SK-N-MC (cell line): Measurements from ENCODE around the gene CHEK1.
"Not testable (repeated sequence)": the region's sequence is repeated elsewhere in the genome, so short reads cannot be mapped to it uniquely, and the experiment has no call there.

Experiments
- DNase-seq: peaks from one replicate; pipeline ENCODE4 v3.0.0-alpha.2; 2011; ENCODE audit warnings: low read depth, low spot score
- H3K27ac ChIP-seq: fragments of 200-600 bp; sonication (generic); 2 replicates; pipeline ENCODE4 v1.5.1; 2016; ENCODE audit warnings: mixed run types
- H3K36me3 ChIP-seq: fragments of 200-600 bp; sonication (generic); 2 replicates; pipeline ENCODE4 v1.6.1; 2017; ENCODE audit warnings: antibody characterized with exemption, low read length, mixed read lengths; ENCODE audit not compliant: insufficient read depth
- H3K4me3 ChIP-seq: fragments of 200-600 bp; sonication (generic); 2 replicates; pipeline ENCODE4 v1.5.1; 2016
- H3K9ac ChIP-seq: fragments of 200-600 bp; sonication (generic); 2 replicates; pipeline ENCODE4 v1.8.0; 2017; ENCODE audit warnings: mixed run types, mixed read lengths; ENCODE audit not compliant: insufficient read length
- H3K9me3 ChIP-seq: fragments of 200-600 bp; sonication (generic); 2 replicates; pipeline ENCODE4 v1.6.1; 2017; ENCODE audit warnings: low read depth, mild to moderate bottlenecking, antibody characterized with exemption, low read length, moderate library complexity, mixed read lengths
- EZH2 ChIP-seq: fragments of 200-600 bp; sonication (generic); IDR thresholded peaks from one replicate; pipeline ENCODE4 v1.6.1; 2017; ENCODE audit warnings: antibody characterized with exemption
- FOXP2 ChIP-seq: optimal IDR thresholded peaks from 2 replicates; pipeline ENCODE3; 2011; ENCODE audit warnings: mild to moderate bottlenecking, moderate library complexity; ENCODE audit not compliant: insufficient read depth; ENCODE audit errors: extremely low read length, control extremely low read depth
- POLR2AphosphoS5 ChIP-seq: IDR thresholded peaks from 2 replicates; pipeline ENCODE4 v1.6.1; 2012; ENCODE audit warnings: mild to moderate bottlenecking, low read depth, low read length, borderline replicate concordance

CHEK1 gene

DNA sequence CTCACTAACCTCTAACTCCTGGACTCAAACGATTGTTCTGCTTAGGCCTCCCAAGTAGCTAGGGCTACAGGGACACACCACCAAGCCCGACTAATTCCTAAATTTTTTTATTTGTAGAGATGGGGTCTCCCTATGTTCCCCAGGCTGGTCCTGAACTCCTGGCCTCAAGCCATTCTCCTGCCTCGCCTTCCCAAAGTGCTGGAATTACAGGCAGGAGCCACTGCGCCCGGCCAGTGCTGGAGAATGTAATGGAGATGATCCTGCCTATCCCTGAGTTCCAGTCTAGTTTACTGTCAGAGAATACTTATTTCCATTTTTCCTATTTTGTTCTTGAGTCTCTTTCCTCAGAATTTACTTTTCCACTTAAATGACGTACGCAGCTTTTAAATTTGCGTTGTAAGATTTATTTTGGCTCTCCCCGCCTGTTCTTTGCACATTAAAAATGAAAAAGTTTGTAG, at the start of gene CHEK1:
Gene CHEK1, plus strand, starts transcription at position 408 of the 458 bp plus-strand sequence. CDS start 1,606 bp downstream, outside the sequence.
- Histone ChIP-seq H3K36me3 (peaks cover 45% of the 10 kb centered on the region), H3K9me3 (no peaks in the 10 kb centered on the region), H3K9ac (peak within 1 kb of the TSS; percentile 88), H3K27ac (peak within 1 kb of the TSS; percentile 92), H3K4me3 (peak within 1 kb of the TSS; percentile 96)
- TF ChIP-seq POLR2AphosphoS5 (no peak), FOXP2 (no peak), EZH2 (no peak)
- DNase-seq = no peak

DNA sequence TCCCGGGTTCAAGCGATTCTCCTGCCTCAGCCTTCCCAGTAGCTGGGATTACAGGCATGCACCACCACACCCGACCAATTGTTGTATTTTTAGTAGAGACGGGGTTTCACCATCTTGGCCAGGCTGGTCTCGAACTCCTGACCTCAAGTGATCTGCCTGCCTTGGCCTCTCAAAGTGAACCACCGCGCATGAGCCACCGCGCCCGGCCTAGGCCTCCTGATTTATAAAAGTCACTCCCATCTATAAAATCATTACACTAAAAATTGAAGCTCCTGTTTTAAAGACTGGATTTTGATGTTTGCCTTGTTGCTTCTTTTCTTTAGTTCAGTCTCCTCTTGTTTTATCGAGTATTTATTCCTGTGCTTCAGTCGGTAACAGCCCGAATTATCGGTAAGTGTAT, 47.8 kb upstream of the CHEK1 start:
- H3K4me3 ChIP-seq, H3K9me3 ChIP-seq, H3K9ac ChIP-seq, H3K27ac ChIP-seq, DNase-seq: not testable (repeated sequence)
- H3K36me3 ChIP-seq = peaks cover 91% of the 10 kb centered on the region

DNA sequence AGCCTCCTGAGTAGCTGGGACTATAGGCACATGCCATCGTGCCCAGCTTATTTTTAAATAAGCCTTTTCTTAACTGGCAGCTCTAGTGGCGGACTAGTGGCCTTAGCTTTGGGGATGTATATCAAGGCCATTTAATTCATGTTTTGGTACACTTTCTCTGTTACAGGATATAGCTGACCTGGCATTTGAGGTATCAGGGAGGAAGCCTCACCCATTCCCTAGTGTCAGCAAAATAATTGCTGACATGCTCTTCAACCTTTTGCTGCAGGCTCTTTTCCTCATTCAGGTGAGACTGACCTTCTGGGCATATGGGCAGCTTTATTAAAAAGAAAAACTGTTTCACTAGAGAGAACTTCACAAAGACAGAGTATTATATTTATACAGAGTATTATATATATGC, 46.2 kb upstream of the CHEK1 start:
- H3K36me3 ChIP-seq = peaks cover 92% of the 10 kb centered on the region
- H3K9ac ChIP-seq = no peak overlapping the region
- no peak for TF ChIP-seq POLR2AphosphoS5
- no peak for TF ChIP-seq EZH2
- no peak for TF ChIP-seq FOXP2

DNA sequence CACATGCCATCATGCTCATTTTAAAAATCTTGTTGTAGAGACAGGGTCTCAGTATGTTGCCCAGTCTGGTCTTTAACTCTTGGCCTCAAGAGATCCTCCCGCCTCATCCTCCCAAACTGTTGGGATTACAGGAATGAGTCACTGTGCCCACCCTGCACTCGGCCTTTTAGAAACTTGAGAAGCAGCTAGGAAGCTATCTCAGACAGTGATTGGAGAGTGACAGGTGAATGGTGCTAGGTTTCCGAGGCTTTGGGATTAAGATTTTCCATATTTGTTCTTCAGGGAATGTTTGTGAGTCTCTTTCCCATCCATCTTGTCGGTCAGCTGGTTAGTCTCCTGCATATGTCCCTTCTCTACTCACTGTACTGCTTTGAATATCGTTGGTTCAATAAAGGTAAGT, 45.2 kb upstream of the CHEK1 start:
- no peak overlapping the region for H3K9ac ChIP-seq
- no peak overlapping the region for H3K4me3 ChIP-seq
- H3K27ac ChIP-seq = no peak overlapping the region
- no peak for DNase-seq
- no peaks in the 10 kb centered on the region for H3K9me3 ChIP-seq
- no peak for TF ChIP-seq POLR2AphosphoS5
- TF ChIP-seq EZH2 = no peak
- no peak for TF ChIP-seq FOXP2
- peaks cover 88% of the 10 kb centered on the region for H3K36me3 ChIP-seq

More for the DNA sequence above, 46.2 kb upstream of the CHEK1 start:
- H3K9me3 ChIP-seq = no peaks in the 10 kb centered on the region
- no peak for DNase-seq
- H3K27ac ChIP-seq = no peak overlapping the region
- no peak overlapping the region for H3K4me3 ChIP-seq

DNA sequence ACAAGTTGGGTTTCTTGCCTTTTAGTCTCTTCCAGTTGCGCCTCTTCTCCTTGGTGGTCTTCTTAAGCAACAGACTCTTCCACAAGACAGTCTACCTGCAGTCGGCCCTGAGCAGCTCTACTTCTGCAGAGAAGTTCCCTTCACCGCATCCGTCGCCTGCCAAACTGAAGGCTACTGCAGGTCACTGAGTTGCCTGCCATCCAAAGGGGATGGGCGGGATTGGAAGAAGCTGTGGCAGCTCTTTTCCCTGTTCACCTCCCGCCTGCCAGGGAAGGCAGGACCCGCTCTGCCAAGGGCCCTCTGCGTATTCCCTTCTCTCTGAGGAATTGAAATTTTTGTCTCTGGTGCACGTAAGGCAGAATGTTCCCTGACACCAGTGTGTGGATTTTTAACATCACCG, 41.5 kb upstream of the CHEK1 start:
- no peak for TF ChIP-seq POLR2AphosphoS5
- H3K9ac ChIP-seq = no peak overlapping the region
- no peak overlapping the region for H3K27ac ChIP-seq

DNA sequence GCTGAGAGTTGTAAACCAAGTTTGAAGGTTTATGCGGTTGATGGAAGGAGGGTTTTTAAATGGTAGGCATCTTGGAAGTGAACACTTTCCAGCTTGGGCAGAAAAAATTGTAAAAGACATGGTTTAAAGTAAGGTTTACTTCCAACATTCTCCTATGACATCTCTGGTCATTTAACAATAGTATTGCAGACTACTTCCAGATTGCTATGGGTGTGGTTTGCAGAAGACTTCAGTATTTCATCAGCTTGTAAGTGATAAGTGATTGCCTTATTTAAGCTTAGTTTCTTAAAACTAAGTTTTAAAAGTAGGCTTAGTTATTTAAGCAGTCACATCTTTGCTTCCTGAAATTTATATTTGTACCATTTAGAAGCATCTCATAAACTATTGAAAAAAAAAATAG, 39.5 kb upstream of the CHEK1 start:
- Histone ChIP-seq H3K9me3 (no peaks in the 10 kb centered on the region), H3K36me3 (peaks cover 37% of the 10 kb centered on the region), H3K4me3 (no peak overlapping the region), H3K9ac (no peak overlapping the region), H3K27ac (peak overlapping the region; percentile 31; the same call in 1 of the 2 replicates)
- TF ChIP-seq FOXP2 = no peak
- no peak for TF ChIP-seq POLR2AphosphoS5
- TF ChIP-seq EZH2 = no peak
- DNase-seq = no peak

More for the DNA sequence above, 41.5 kb upstream of the CHEK1 start:
- no peak overlapping the region for H3K4me3 ChIP-seq
- peaks cover 56% of the 10 kb centered on the region for H3K36me3 ChIP-seq
- H3K9me3 ChIP-seq = no peaks in the 10 kb centered on the region
- DNase-seq = no peak

DNA sequence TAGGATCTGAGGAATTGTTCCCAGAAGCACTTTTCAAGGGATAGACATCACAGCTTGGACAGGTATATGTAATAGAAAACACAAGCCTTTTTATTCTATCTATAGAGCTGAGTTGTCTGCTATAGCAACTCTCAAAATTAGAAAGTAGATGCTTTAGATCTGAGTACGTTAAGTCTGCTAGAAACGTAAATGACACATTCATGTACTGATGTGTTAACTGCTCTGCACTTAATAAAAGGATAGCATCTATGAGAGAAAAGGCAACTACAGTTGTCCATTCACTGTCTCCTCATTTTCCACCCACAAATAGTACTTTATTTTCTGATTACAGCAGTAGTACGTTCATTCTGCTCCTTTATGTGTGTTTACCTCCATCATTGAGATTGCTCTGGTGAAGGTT, 38.3 kb upstream of the CHEK1 start:
- peaks cover 30% of the 10 kb centered on the region for H3K36me3 ChIP-seq
- no peak overlapping the region for H3K4me3 ChIP-seq
- no peak for TF ChIP-seq POLR2AphosphoS5
- no peak for TF ChIP-seq FOXP2
- no peak for TF ChIP-seq EZH2
- no peak overlapping the region for H3K27ac ChIP-seq
- no peak overlapping the region for H3K9ac ChIP-seq
- no peak for DNase-seq
- no peaks in the 10 kb centered on the region for H3K9me3 ChIP-seq

DNA sequence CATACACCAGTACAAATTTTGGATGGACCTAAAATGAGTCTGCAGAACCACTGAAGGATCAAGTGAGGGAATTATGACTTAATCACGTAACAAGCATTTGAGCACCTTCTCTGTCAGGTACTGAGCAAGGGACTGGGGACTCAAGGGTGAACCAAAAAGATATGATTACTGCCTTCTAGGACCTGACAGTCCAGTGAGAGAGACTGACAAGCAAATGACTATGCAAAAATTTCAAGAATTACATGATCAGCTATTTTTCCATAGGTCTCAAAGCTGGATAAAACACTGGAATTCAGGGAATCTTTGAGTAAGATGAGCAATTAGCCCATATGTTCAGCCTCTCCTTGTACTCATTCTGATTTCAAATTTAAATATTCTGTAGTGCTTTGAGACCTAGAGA, 37.5 kb upstream of the CHEK1 start:
- Histone ChIP-seq H3K27ac (no peak overlapping the region), H3K4me3 (no peak overlapping the region), H3K9me3 (no peaks in the 10 kb centered on the region), H3K36me3 (peaks cover 21% of the 10 kb centered on the region), H3K9ac (no peak overlapping the region)
- TF ChIP-seq FOXP2 (no peak), POLR2AphosphoS5 (no peak), EZH2 (no peak)
- DNase-seq = no peak

DNA sequence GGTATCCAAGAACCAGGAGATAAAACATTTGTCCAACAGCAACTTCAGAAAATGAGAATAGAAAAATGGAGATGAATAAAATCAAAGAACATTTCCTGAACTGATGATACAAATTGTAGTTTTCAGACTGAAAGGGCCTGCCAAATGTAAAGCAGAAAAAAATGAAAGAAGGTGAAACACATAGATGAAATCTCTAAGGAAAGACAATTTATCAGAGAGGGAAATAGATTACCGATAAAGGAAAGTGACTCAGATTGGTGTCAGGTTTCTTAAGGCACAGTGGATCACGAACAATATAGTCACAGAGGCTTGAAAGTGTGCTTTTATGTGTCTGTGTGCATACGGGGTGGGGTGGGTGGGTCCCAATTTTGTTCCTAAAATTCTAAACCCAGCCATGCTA, 36.5 kb upstream of the CHEK1 start:
- Histone ChIP-seq H3K9ac (no peak overlapping the region), H3K36me3 (peaks cover 11% of the 10 kb centered on the region), H3K27ac (no peak overlapping the region), H3K9me3 (no peaks in the 10 kb centered on the region), H3K4me3 (no peak overlapping the region)
- TF ChIP-seq FOXP2 = no peak
- TF ChIP-seq EZH2 = no peak
- TF ChIP-seq POLR2AphosphoS5 = no peak
- DNase-seq = no peak
